Measurements from ENCODE around the gene PIK3C2G. TPM values are rescaled to one million over a fixed set of nuclear protein-coding genes. Genes with fewer than 3 reads are reported as not detected.

Gene PIK3C2G
- total RNA-seq, 8 experiments from 2014 or later, result 0.05 to 0.92 (median 0.19) TPM; not detected in 5

- in situ Hi-C loops (cut with MboI; ENCODE audit: low pct_unique_long_range_greater_than_20kb in 2 of 9, low sequenced_read_pairs in 9 of 9, unreplicated experiment in 9 of 9), result no loop called here
- H3K4me3 ChIP-seq, result no peak overlapping the region
- H3K4me1 ChIP-seq (replicated peaks in 1 of 2), result peaks cover 0 to 14% of the 10 kb centered on the region in 2 donors
- H3K27ac ChIP-seq, result no peak overlapping the region
- ATAC-seq (replicated peaks in 6 of 8), result no peak
- WGBS, 10 experiments, result 54 to 100% (median 88%) methylated on average over 1 to 3 of the region's 3 CpGs
Measured at GRCh38 chr12:18281941-18282340, 20.6 kb downstream of the PIK3C2G start.

- peak in 3 of 8 experiments; percentile 65 to 99 (median 91) for ATAC-seq (replicated peaks in 6 of 8)
- in situ Hi-C loops (cut with MboI; ENCODE audit: low pct_unique_long_range_greater_than_20kb in 2 of 9, low sequenced_read_pairs in 9 of 9, unreplicated experiment in 9 of 9), result no loop called here
- Histone ChIP-seq H3K4me1 (replicated peaks in 1 of 2) (peaks cover 0 to 14% of the 10 kb centered on the region in 2 donors), H3K27ac (no peak overlapping the region), H3K4me3 (no peak overlapping the region)
- 0 to 89% (median 71%) methylated on average over 1 to 4 of the region's 4 CpGs for WGBS, 10 experiments
Measured at GRCh38 chr12:18283831-18284230, 22.5 kb downstream of the PIK3C2G start.

DNA sequence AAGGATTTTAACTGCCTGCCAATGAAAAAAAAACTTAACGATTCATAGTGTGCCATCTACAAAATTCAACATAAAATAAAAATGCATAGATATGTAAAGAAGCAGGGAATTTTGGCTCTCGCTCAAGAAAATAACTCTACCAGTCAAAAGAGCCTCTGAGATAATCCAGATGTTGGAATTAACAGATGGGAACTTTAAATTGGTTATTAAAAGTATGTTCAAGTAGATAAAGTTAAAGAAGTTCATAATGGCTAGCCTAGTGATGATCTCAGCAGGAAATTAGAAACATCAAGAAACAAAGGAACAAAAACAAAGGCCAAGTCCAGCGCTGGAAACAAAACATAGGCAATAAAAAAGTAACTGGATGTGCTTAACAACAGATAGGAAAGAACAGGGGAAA, 23.1 kb downstream of the PIK3C2G start:
- in situ Hi-C loops (cut with MboI; ENCODE audit: low pct_unique_long_range_greater_than_20kb in 2 of 9, low sequenced_read_pairs in 9 of 9, unreplicated experiment in 9 of 9), result no loop called here
- ATAC-seq (replicated peaks in 6 of 8), result peak in 1 of 8 experiments; percentile 67
- WGBS, 10 experiments, result 0 to 90% (median 49%) methylated on average over 1 to 3 of the region's 3 CpGs
- peaks cover 0 to 14% of the 10 kb centered on the region in 2 donors for H3K4me1 ChIP-seq (replicated peaks in 1 of 2)
- no peak overlapping the region for H3K27ac ChIP-seq
- no peak overlapping the region for H3K4me3 ChIP-seq

GRCh38 chr12:18285161-18285560, 23.8 kb downstream of the PIK3C2G start:
- in situ Hi-C loops (cut with MboI; ENCODE audit: low pct_unique_long_range_greater_than_20kb in 2 of 9, low sequenced_read_pairs in 9 of 9, unreplicated experiment in 9 of 9), result no loop called here
- H3K4me3 ChIP-seq, result no peak overlapping the region
- peaks cover 0 to 10% of the 10 kb centered on the region in 2 donors for H3K4me1 ChIP-seq (replicated peaks in 1 of 2)

GRCh38 chr12:18290386-18290785, 29.1 kb downstream of the PIK3C2G start:
- ATAC-seq (replicated peaks in 6 of 8), result no peak

More at GRCh38 chr12:18285161-18285560, 23.8 kb downstream of the PIK3C2G start:
- 0 to 100% (median 87%) methylated on average over 1 of the region's 1 CpG for WGBS, 10 experiments
- no peak for ATAC-seq (replicated peaks in 6 of 8)
- no peak overlapping the region for H3K27ac ChIP-seq

GRCh38 chr12:18294889-18295288, 33.6 kb downstream of the PIK3C2G start:
- no peak overlapping the region for H3K27ac ChIP-seq
- in situ Hi-C loops (cut with MboI; ENCODE audit: low pct_unique_long_range_greater_than_20kb in 2 of 9, low sequenced_read_pairs in 9 of 9, unreplicated experiment in 9 of 9), result no loop called here
- no peak overlapping the region for H3K4me3 ChIP-seq
- no peaks in the 10 kb centered on the region for H3K4me1 ChIP-seq (replicated peaks in 1 of 2)
- ATAC-seq (replicated peaks in 6 of 8), result no peak

More at GRCh38 chr12:18290386-18290785, 29.1 kb downstream of the PIK3C2G start:
- Histone ChIP-seq H3K27ac (no peak overlapping the region), H3K4me1 (replicated peaks in 1 of 2) (no peaks in the 10 kb centered on the region), H3K4me3 (no peak overlapping the region)
- 7 to 83% (median 58%) methylated on average over 2 to 3 of the region's 3 CpGs for WGBS, 10 experiments
- in situ Hi-C loops (cut with MboI; ENCODE audit: low pct_unique_long_range_greater_than_20kb in 2 of 9, low sequenced_read_pairs in 9 of 9, unreplicated experiment in 9 of 9), result no loop called here

- Histone ChIP-seq H3K4me3 (no peak overlapping the region), H3K27ac (no peak overlapping the region), H3K4me1 (replicated peaks in 1 of 2) (no peaks in the 10 kb centered on the region)
- peak in 2 of 8 experiments; percentile 37 to 54 for ATAC-seq (replicated peaks in 6 of 8)
- in situ Hi-C loops (cut with MboI; ENCODE audit: low pct_unique_long_range_greater_than_20kb in 2 of 9, low sequenced_read_pairs in 9 of 9, unreplicated experiment in 9 of 9), result no loop called here
- 1 to 93% (median 62%) methylated on average over 4 to 6 of the region's 6 CpGs for WGBS, 10 experiments
Measured at GRCh38 chr12:18296201-18296908, 35.0 kb downstream of the PIK3C2G start.

DNA sequence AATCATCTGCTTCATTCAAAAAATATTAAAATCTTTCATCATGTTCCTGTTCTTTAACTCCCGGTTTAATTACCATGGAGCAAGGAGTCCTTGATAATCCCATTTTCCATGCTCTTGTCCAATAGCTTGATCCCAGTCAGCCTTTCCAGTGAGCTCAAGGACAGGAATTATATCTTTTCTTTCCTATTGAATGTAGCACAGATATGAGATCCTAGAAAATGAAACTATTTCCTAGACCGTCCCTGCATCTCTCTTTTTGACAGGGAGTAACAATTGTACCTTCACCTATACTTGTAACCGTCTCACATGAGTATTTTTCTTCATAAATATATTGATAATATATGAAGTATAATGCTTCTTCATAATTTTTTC, 35.6 kb downstream of the PIK3C2G start:
- ATAC-seq (replicated peaks in 6 of 8), result no peak
- 34 to 95% (median 87%) methylated on average over 1 to 3 of the region's 3 CpGs for WGBS, 10 experiments
- Histone ChIP-seq H3K27ac (no peak overlapping the region), H3K4me1 (replicated peaks in 1 of 2) (no peaks in the 10 kb centered on the region), H3K4me3 (no peak overlapping the region)
- in situ Hi-C loops (cut with MboI; ENCODE audit: low pct_unique_long_range_greater_than_20kb in 2 of 9, low sequenced_read_pairs in 9 of 9, unreplicated experiment in 9 of 9), result no loop called here

DNA sequence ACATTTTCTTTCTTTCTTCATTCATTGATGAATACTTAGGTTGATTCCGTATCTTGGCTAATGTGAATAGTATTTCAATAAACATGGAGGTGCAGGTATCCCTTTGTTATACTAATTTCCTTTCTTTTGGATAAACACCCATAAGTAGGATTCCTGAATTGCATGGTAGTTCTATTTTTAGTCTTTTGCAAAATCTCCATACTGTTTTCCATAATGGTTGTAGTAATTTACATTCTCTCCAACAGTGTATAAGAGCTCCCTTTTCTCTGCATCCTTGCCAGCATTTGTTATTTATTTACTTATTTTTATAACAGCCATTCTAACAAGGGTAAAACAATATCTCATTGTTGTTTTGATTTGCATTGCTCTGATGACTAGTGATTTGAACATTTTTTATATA, 36.6 kb downstream of the PIK3C2G start:
- Histone ChIP-seq H3K27ac (no peak overlapping the region), H3K4me3 (no peak overlapping the region), H3K4me1 (replicated peaks in 1 of 2) (no peaks in the 10 kb centered on the region)
- in situ Hi-C loops (cut with MboI; ENCODE audit: low pct_unique_long_range_greater_than_20kb in 2 of 9, low sequenced_read_pairs in 9 of 9, unreplicated experiment in 9 of 9), result no loop called here
- WGBS, 10 experiments, result 0 to 100% (median 80%) methylated on average over 1 of the region's 1 CpG; no CpG with 5 or more reads in 1 of the 10 experiments
- ATAC-seq (replicated peaks in 6 of 8), result peak in 3 of 8 experiments; percentile 69 to 84 (median 76)

- Histone ChIP-seq H3K4me3 (no peak overlapping the region), H3K27ac (no peak overlapping the region), H3K4me1 (replicated peaks in 1 of 2) (no peaks in the 10 kb centered on the region)
- in situ Hi-C loops (cut with MboI; ENCODE audit: low pct_unique_long_range_greater_than_20kb in 2 of 9, low sequenced_read_pairs in 9 of 9, unreplicated experiment in 9 of 9), result no loop called here
- ATAC-seq (replicated peaks in 6 of 8), result no peak
- 70 to 100% (median 97%) methylated on average over 1 to 5 of the region's 5 CpGs; no CpG with 5 or more reads in 2 of the 10 experiments for WGBS, 10 experiments
Measured at GRCh38 chr12:18302809-18303430, 41.6 kb downstream of the PIK3C2G start.

- WGBS, 10 experiments, result 0 to 88% (median 44%) methylated on average over 1 of the region's 1 CpG
- in situ Hi-C loops (cut with MboI; ENCODE audit: low pct_unique_long_range_greater_than_20kb in 2 of 9, low sequenced_read_pairs in 9 of 9, unreplicated experiment in 9 of 9), result no loop called here
- no peak overlapping the region for H3K4me3 ChIP-seq
- no peak for ATAC-seq (replicated peaks in 6 of 8)
- H3K27ac ChIP-seq, result no peak overlapping the region
- no peaks in the 10 kb centered on the region for H3K4me1 ChIP-seq (replicated peaks in 1 of 2)
Measured at GRCh38 chr12:18304609-18305008, 43.3 kb downstream of the PIK3C2G start.

DNA sequence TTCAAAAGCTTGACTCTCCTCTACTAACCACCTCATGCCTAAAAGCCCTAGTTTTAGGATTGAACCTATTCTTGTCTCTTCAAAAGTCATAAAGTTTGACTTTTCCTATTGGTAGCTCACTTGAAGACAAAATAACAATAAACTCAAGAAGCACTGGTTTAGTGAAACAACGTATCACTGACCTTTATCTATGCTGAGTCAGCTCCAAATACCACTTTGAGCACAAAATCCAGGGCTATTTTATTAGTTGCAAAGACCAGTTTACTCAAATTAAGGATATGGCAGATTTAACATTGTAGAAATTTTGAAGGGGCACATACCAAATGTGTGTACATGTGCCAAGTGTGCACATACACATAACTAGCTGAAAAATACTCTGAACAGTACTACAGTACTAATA, 45.0 kb downstream of the PIK3C2G start:
- Histone ChIP-seq H3K4me1 (replicated peaks in 1 of 2) (no peaks in the 10 kb centered on the region), H3K4me3 (no peak overlapping the region), H3K27ac (no peak overlapping the region)
- in situ Hi-C loops (cut with MboI; ENCODE audit: low pct_unique_long_range_greater_than_20kb in 2 of 9, low sequenced_read_pairs in 9 of 9, unreplicated experiment in 9 of 9), result no loop called here
- no peak for ATAC-seq (replicated peaks in 6 of 8)
- 8 to 83% (median 60%) methylated on average over 1 of the region's 1 CpG; no CpG with 5 or more reads in 1 of the 10 experiments for WGBS, 10 experiments

DNA sequence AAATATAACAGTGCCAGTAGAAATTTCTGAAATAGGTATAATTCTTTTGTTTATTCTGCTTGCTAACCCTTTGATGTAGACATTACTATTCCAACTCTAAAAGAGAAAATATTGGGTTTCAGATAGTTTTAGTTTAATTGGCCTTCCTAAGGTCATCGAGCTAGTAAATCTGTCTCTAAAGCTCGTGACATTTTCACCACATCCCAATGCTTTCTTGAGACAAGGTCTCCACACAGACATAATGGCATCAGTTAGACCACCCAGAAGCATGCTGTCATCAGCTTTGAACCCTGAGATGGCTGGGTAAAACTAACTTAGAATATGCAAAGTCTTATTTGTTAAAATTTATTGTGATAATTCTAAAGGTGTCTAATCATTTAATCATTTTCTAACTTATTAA, 52.0 kb downstream of the PIK3C2G start:
- in situ Hi-C loops (cut with MboI; ENCODE audit: low pct_unique_long_range_greater_than_20kb in 2 of 9, low sequenced_read_pairs in 9 of 9, unreplicated experiment in 9 of 9), result no loop called here

More for the DNA sequence above, 52.0 kb downstream of the PIK3C2G start:
- H3K27ac ChIP-seq, result no peak overlapping the region
- no peaks in the 10 kb centered on the region for H3K4me1 ChIP-seq (replicated peaks in 1 of 2)
- WGBS, 10 experiments, result 40 to 100% (median 64%) methylated on average over 1 to 2 of the region's 2 CpGs; no CpG with 5 or more reads in 2 of the 10 experiments
- no peak for ATAC-seq (replicated peaks in 6 of 8)
- H3K4me3 ChIP-seq, result no peak overlapping the region
